AG04449 (cell line): ENCODE data around the gene NHERF2.

Source experiments
- CTCF ChIA-PET: fragments of 350-600 bp; formaldehyde crosslinking; extraction: SDS; loops from one replicate; lab custom pipeline; 2021; ENCODE audit warnings: antibody characterized with exemption; lab: Yijun Ruan, JAX
- POLR2A ChIA-PET: fragments of 400-600, 350-600 bp; formaldehyde crosslinking; extraction: SDS; loops from one replicate; lab custom pipeline; 2020; ENCODE audit warnings: antibody characterized with exemption, inconsistent platforms; lab: Yijun Ruan, JAX
- DNase-seq: peaks from one replicate; pipeline ENCODE4 v3.0.0-alpha.2; 2010; ENCODE audit warnings: low read depth, low spot score
- H3K4me3 ChIP-seq: 2 replicates; pipeline ENCODE4 v1.5.1; 2011; ENCODE audit warnings: low read depth, mild to moderate bottlenecking, control low read depth, low read length
- TF ChIP-seq, protein P1 (sequence below): IDR thresholded peaks from one replicate; pipeline ENCODE4 v1.5.1; 2011; ENCODE audit warnings: mild to moderate bottlenecking, moderate library complexity, low read length, control low read depth, inconsistent platforms; ENCODE audit not compliant: insufficient read depth; ENCODE audit errors: missing control alignments

The NHERF2 gene

DNA sequence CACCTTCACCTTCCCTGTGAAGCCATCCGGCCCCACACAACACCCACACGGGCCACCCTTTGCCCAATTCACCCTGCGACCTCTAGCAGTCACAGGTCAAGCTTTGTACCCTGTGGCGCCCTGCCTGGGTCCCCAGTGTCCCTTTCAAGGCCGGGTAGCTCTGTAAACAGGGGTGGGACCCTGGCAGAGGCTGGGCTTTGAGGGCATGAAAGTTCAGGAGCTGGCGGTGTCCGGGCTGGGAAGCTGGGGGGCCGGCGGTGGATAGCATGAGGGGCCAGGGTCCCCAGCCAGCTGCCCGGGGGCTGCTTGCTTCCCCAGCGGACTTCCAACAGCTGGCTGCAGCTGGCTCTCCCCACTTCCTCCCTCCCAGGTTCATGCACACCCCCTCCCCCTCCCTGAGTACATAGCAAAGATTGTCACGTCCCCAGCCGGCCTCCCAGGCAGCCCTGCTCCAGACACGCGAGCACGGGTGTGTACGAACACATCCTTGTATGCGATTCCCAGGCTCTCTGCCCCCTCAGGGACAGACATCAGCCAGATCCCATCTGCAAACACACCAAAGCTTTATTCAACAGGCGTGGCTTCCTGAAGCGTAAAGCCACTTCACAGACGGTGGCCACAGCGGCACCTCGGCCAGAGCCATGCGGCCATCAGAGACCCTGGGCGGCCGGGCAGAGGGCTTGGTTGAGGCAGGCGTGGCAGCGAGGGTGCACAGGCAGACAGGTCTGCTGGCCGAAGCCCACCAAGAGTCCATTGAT, 12.8 kb downstream of the NHERF2 start:
- CTCF ChIA-PET = interaction anchor here (0.8 to 3.7 kb wide), 5 partner anchors 17 to 110 kb away, joined by 3 to 19 read pairs (median 4); no protein-coding TSS in a partner anchor

DNA sequence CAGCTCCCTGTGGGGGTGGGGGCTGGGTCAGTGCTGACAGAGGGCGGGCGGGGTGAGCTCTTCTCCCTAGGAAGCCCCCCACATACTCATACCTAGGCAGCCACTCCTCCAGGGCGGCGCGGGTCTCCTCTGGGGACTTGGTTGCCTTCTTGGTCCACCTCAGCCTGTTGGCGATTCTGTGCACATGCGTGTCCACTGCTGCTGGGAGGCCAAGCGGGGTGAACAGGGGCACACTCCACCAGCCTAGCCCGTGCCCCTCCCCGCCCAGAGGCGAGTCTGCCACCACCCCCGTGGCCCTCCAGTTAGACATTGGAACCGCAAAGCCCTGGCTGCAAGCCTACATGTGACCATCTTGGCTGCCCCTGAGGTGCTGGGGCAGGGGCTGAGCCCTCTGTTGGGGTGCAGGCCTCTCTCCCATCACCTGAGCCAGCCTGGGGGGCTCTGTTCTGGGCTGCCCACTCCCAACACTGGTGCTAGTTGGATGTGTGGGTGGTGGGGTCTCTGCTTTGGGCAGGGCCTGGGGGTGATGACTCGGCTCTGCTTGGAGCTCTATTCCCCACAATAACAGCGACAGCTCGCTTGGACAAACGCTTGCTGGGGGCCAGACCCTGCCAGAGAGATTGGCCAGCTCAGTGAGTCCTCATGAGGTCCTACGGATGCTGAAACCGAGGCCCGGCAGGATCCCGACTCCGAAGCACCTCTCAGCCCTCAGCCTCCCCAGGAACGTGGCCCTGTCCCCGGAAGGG, 13.5 kb downstream of the NHERF2 start:
- ChIA-PET POLR2A (interaction anchor here (1.0 to 1.1 kb wide), 2 partner anchors 59 to 113 kb away, joined by 3 to 4 read pairs; partner anchors contain the start of gene NOXO1), CTCF (interaction anchor here (0.8 to 3.7 kb wide), 6 partner anchors 15 to 111 kb away, joined by 3 to 19 read pairs (median 4); no protein-coding TSS in a partner anchor)
- TF ChIP-seq, protein P1, sequence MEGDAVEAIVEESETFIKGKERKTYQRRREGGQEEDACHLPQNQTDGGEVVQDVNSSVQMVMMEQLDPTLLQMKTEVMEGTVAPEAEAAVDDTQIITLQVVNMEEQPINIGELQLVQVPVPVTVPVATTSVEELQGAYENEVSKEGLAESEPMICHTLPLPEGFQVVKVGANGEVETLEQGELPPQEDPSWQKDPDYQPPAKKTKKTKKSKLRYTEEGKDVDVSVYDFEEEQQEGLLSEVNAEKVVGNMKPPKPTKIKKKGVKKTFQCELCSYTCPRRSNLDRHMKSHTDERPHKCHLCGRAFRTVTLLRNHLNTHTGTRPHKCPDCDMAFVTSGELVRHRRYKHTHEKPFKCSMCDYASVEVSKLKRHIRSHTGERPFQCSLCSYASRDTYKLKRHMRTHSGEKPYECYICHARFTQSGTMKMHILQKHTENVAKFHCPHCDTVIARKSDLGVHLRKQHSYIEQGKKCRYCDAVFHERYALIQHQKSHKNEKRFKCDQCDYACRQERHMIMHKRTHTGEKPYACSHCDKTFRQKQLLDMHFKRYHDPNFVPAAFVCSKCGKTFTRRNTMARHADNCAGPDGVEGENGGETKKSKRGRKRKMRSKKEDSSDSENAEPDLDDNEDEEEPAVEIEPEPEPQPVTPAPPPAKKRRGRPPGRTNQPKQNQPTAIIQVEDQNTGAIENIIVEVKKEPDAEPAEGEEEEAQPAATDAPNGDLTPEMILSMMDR = no peak
- H3K4me3 ChIP-seq = no peak overlapping the region
- DNase-seq = no peak

More for the DNA sequence above, 12.8 kb downstream of the NHERF2 start:
- TF ChIP-seq, protein P1 = no peak
- POLR2A ChIA-PET = interaction anchor here (1.0 to 1.1 kb wide), 2 partner anchors 59 to 116 kb away, joined by 4 read pairs; partner anchors contain the start of genes NOXO1 and TRAF7
- DNase-seq = peak; percentile 73
- H3K4me3 ChIP-seq = no peak overlapping the region

DNA sequence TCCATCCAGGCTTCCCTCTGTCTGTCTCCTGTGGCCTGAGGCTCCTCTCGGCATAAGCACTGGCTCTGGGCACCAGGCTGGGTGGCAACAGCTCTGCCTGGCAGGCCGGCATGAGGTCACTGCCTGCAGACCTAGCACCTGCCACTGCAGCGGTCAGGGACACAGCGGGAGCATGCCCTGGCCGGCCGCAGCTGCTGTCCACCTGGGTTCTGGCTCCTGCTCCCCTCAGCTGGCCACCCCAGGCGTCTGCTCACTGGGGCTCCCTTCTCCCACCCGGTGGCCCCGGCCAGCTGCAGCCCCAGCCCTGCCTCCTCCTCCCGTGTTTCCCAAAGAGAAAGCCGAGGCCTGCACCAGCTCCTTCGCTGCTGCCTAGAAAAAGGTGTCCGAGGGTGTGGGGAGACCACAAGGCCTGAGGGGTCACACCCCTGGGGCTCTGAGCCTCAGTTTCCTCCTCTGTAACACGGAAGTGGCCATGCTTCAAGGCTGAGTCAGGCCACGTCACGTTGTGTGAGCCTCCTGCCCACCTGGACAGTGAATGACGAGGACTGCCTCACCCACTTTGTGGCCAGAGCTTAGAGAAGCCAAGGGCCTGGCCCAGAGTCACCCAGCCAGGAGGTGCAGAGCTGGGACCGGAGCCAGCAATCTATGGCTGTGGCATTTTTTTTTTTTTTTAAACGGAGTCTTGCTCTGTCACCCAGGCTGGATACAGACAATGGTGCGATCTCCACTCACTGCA, 14.3 kb downstream of the NHERF2 start:
- ChIA-PET POLR2A (interaction anchor here (1.0 to 1.2 kb wide), 2 partner anchors 8 to 113 kb away, joined by 3 read pairs; no protein-coding TSS in a partner anchor), CTCF (interaction anchor here (1.2 to 3.7 kb wide), 5 partner anchors 14 to 100 kb away, joined by 3 to 19 read pairs (median 4); no protein-coding TSS in a partner anchor)
- TF ChIP-seq, protein P1 = no peak
- DNase-seq = no peak
- H3K4me3 ChIP-seq = no peak overlapping the region

DNA sequence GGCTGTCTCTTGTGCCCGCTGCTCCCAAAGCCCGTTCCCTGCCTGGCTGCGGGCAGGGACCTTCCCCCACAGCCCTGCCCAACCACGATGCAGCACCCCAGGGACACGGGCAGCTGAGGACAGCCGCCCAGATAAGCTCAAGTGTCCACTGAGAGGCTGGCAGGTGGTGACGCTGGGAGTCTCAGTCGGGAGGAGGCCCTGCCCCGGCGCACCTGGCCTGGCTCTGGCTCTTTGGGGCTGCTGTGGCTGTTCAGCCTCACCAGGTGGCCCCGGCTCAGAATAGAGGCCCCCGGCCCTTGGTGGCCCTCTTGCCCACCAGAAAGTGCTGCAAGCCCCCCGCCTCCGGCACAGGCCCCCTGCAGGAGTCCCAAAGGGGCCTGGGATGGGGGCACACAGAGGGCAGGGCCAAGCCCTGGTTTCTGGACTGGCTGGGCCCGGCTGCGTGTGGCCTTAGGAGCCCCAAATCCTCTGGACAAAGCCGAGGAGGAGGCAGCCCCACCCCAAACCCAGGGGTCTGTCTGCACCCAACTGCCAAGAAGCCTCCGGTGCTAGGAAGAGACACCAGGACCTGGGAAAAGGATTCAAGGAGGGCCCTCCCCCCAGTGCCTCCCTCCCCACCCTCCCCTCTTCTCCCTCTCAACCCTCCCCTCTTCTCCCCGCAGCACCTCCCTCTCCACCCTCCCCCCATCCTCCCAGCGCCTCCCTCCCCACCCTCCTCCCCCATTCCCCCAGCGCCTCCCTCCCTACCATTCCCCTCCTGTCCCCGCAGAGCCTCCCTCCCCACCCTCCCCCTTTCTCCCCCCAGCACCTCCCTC, 15.7 kb downstream of the NHERF2 start:
- POLR2A ChIA-PET = interaction anchor here (1.2 kb wide), 2 partner anchors 9 to 10 kb away, joined by 3 read pairs; no protein-coding TSS in a partner anchor
- TF ChIP-seq, protein P1 = no peak
- CTCF ChIA-PET = interaction anchor here (1.2 to 3.7 kb wide), 2 partner anchors 20 to 38 kb away, joined by 3 to 19 read pairs; no protein-coding TSS in a partner anchor
- no peak overlapping the region for H3K4me3 ChIP-seq
- DNase-seq = no peak

DNA sequence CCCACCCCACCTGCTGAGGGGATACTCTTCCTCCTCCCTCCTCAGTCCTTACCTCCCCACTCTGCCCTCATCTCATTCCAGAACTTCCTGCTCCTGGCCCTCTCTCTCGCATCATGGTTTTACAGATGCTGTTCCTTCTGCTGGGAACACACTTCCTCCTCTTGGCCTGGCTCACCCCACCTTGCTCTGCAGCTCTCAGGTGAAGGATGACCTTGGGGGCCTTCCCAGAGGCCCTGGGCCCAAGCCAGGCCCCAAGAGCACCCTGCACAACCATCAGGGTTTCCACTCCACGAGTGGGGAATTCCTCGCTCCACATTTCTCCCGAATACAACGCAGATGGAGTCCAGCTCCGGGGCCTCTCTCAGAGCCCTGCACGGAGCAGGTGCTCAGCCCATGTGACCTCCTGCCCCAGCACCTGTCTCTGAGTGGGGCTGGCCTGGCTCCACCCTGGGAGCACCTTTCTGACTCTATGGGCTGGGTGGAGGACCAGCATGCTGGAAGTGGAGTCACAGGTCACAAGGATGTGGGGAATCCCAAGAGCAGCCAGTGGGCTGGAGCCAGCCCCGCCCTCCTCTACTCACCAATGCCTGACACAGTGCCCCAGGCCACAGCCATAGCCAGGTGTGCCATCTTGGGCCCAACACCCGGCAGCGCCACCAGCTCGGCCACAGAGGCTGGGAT, 16.4 kb downstream of the NHERF2 start:
- CTCF ChIA-PET = no interaction called here
- no peak overlapping the region for H3K4me3 ChIP-seq
- POLR2A ChIA-PET = interaction anchor here (1.2 kb wide), 1 partner anchor 10 kb away, joined by 3 read pairs; no protein-coding TSS in a partner anchor
- TF ChIP-seq, protein P1 = no peak
- DNase-seq = no peak
